Measurements from ENCODE around the gene PBRM1. TPM values are rescaled to one million over a fixed set of nuclear protein-coding genes. Genes with fewer than 3 reads are reported as not detected.

PBRM1 gene
- total and polyA plus RNA-seq, 3 experiments from 2014 or later = 78.6 to 83.6 (median 81.4) TPM

DNA sequence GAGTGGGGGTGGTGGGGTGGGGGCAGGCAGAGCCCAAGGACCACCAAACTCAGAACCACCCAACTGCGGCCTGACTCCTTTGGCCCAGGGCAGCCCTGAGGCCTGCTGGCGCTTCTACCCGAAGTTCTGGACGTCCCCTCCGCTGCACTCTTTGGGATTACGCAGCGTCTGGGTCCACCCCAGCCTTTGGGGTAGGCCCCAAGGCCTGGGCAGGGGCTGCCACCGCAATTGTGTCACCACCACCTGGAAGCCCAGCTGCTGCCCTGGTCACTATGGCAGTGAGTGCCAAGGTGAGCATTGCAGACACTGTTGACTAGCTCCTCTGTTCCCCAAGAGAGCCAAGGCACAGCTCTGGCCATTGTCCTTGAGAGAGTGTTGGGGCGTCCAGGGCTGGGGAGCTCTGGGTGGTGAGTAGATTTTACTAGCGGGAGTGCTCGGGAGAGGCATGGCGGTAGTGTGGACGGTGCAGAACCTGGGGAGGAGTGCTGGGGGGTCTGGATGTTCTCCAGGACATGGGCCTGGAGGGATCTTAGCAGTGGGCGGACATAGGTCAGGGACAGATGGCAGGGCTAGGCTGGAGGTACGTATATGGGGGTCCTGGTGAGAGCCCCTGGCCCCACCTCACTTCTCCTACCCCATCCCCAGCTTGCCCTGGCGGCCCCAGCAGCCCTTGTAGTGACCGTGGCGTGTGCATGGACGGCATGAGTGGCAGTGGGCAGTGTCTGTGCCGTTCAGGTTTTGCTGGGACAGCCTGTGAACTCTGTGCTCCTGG lies 164.8 kb downstream of the PBRM1 start:
- no peak for DNase-seq
- CTCF ChIA-PET = no interaction called here
- POLR2A ChIA-PET = no interaction called here

DNA sequence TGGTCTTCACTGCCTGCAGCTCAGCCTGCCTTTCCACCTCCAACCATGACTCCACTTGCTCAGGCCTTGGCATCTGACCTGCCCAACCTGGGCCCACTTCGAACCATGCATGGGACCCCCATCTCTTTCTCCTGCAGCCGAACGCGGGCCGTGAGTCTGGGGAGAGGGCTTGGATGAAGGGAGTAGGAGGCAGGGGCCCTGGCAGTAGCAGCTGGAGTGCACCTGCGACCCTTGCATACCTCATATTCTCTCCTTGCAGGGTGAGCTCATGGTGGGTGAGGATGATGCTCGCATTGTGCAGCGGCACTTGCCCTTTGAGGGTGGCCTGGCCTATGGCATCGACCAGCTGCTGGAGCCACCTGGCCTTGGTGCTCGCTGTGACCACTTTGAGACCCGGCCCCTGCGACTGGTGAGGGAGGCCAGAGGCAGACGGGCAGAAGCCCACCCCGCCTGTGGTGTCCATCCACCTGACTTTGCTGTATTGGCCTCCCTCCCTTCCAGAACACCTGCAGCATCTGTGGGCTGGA lies 165.5 kb downstream of the PBRM1 start:
- ChIA-PET POLR2A (no interaction called here), CTCF (no interaction called here)
- no peaks in the 10 kb centered on the region for H3K4me1 ChIP-seq (ENCODE audit: insufficient read depth, low read length)
- Mint-ChIP-seq H3K36me3 (no peaks in the 10 kb centered on the region), H3K4me3 (no peak overlapping the region), H3K27ac (peak overlapping the region in 1 of 8 donors; percentile 47), H3K9me3 (no peaks in the 10 kb centered on the region), H3K27me3 (no peaks in the 10 kb centered on the region), H3K4me1 (no peaks in the 10 kb centered on the region)
- H3K4me3 ChIP-seq (ENCODE audit: low read length) = no peak overlapping the region
- H3K27me3 ChIP-seq (ENCODE audit: insufficient read depth, low read length, poor library complexity, severe bottlenecking) = no peaks in the 10 kb centered on the region
- H3K27ac ChIP-seq (ENCODE audit: low read depth, low read length) = no peak overlapping the region
- no peak for DNase-seq
- H3K9me3 ChIP-seq (ENCODE audit: low read length) = no peaks in the 10 kb centered on the region
- H3K36me3 ChIP-seq (ENCODE audit: insufficient read depth, low read length) = no peaks in the 10 kb centered on the region

More for the DNA sequence above, 164.8 kb downstream of the PBRM1 start:
- H3K36me3 ChIP-seq (ENCODE audit: insufficient read depth, low read length) = no peaks in the 10 kb centered on the region
- H3K4me3 ChIP-seq (ENCODE audit: low read length) = no peak overlapping the region
- no peaks in the 10 kb centered on the region for H3K9me3 ChIP-seq (ENCODE audit: low read length)
- H3K4me1 Mint-ChIP-seq = no peaks in the 10 kb centered on the region
- no peaks in the 10 kb centered on the region for H3K27me3 ChIP-seq (ENCODE audit: insufficient read depth, low read length, poor library complexity, severe bottlenecking)
- H3K4me3 Mint-ChIP-seq = no peak overlapping the region
- H3K4me1 ChIP-seq (ENCODE audit: insufficient read depth, low read length) = no peaks in the 10 kb centered on the region
- H3K36me3 Mint-ChIP-seq = no peaks in the 10 kb centered on the region
- H3K9me3 Mint-ChIP-seq = no peaks in the 10 kb centered on the region
- H3K27ac Mint-ChIP-seq = no peak overlapping the region
- H3K27ac ChIP-seq (ENCODE audit: low read depth, low read length) = no peak overlapping the region
- H3K27me3 Mint-ChIP-seq = peaks cover 0 to under 1% of the 10 kb centered on the region in 2 donors

DNA sequence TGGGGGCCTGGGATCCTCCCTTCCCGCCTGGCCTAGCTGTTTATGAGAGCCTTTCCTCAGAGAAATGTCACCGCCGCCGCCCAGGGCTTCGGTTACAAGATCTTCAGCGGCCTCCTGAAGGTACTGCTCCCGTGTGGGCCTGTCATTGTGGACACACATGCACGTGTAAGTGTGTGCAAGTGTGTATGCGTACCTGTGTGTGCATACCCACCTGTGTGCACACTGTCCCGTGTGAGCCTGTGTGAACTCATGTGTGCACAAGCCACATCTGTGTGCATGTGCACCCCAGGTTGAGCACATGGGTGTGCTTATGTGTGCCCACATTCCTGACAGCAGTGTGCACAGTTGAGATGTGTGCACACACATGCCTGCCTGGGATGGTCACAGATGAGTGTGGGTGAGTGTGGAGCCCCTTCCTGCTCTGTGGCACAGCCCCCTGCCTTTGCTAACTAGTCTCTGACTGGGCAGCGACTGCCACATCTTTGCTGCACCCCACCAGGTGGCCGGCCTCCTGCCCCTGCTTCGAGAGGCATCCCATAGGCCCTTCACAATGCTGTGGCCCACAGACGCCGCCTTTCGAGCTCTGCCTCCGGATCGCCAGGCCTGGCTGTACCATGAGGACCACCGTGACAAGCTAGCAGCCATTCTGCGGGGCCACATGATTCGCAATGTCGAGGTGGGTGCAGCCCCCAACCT lies 166.1 kb downstream of the PBRM1 start:
- H3K4me3 Mint-ChIP-seq = no peak overlapping the region
- H3K9me3 Mint-ChIP-seq = no peaks in the 10 kb centered on the region
- Histone ChIP-seq H3K4me1 (ENCODE audit: insufficient read depth, low read length) (no peaks in the 10 kb centered on the region), H3K4me3 (ENCODE audit: low read length) (no peak overlapping the region), H3K27me3 (ENCODE audit: insufficient read depth, low read length, poor library complexity, severe bottlenecking) (no peaks in the 10 kb centered on the region), H3K9me3 (ENCODE audit: low read length) (no peaks in the 10 kb centered on the region), H3K36me3 (ENCODE audit: insufficient read depth, low read length) (no peaks in the 10 kb centered on the region), H3K27ac (ENCODE audit: low read depth, low read length) (no peak overlapping the region)
- H3K4me1 Mint-ChIP-seq = no peaks in the 10 kb centered on the region
- no peak for DNase-seq
- peak overlapping the region in 1 of 8 donors; percentile 47 for H3K27ac Mint-ChIP-seq
- H3K36me3 Mint-ChIP-seq = no peaks in the 10 kb centered on the region
- ChIA-PET CTCF (no interaction called here), POLR2A (no interaction called here)
- no peaks in the 10 kb centered on the region for H3K27me3 Mint-ChIP-seq

DNA sequence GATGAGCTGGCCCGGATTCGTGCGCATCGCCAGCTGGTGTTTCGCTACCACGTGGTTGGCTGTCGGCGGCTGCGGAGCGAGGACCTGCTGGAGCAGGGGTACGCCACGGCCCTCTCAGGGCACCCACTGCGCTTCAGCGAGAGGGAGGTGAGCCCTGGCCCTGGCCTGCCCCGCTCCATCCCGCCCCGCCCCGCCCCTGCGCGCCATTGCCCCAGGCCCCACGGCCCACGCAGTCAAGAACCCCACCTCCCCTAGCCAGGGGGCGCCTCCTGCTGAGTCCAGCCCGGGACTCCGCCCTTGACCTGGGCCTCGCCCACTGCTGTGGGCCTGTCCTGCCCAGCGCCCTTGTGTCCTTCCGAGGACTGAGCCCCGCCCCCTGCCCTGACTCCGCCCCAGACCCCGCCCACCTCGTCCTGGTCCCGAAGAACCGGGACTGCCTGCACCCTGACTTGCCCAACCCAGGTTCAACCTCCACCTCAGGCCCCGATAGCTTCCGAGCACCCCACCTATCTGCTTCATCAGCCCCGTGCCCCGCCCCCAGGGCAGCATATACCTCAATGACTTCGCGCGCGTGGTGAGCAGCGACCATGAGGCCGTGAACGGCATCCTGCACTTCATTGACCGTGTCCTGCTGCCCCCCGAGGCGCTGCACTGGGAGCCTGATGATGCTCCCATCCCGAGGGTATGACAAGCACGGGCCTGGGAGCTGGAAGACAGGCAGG lies 166.8 kb downstream of the PBRM1 start:
- Mint-ChIP-seq H3K27ac (peak overlapping the region in 1 of 8 donors; percentile 29), H3K36me3 (no peaks in the 10 kb centered on the region), H3K4me1 (no peaks in the 10 kb centered on the region), H3K4me3 (no peak overlapping the region), H3K9me3 (no peaks in the 10 kb centered on the region), H3K27me3 (no peaks in the 10 kb centered on the region)
- Histone ChIP-seq H3K4me1 (ENCODE audit: insufficient read depth, low read length) (no peaks in the 10 kb centered on the region), H3K9me3 (ENCODE audit: low read length) (no peaks in the 10 kb centered on the region), H3K4me3 (ENCODE audit: low read length) (no peak overlapping the region), H3K27me3 (ENCODE audit: insufficient read depth, low read length, poor library complexity, severe bottlenecking) (no peaks in the 10 kb centered on the region), H3K36me3 (ENCODE audit: insufficient read depth, low read length) (no peaks in the 10 kb centered on the region), H3K27ac (ENCODE audit: low read depth, low read length) (no peak overlapping the region)
- POLR2A ChIA-PET = no interaction called here
- CTCF ChIA-PET = no interaction called here
- no peak for DNase-seq

DNA sequence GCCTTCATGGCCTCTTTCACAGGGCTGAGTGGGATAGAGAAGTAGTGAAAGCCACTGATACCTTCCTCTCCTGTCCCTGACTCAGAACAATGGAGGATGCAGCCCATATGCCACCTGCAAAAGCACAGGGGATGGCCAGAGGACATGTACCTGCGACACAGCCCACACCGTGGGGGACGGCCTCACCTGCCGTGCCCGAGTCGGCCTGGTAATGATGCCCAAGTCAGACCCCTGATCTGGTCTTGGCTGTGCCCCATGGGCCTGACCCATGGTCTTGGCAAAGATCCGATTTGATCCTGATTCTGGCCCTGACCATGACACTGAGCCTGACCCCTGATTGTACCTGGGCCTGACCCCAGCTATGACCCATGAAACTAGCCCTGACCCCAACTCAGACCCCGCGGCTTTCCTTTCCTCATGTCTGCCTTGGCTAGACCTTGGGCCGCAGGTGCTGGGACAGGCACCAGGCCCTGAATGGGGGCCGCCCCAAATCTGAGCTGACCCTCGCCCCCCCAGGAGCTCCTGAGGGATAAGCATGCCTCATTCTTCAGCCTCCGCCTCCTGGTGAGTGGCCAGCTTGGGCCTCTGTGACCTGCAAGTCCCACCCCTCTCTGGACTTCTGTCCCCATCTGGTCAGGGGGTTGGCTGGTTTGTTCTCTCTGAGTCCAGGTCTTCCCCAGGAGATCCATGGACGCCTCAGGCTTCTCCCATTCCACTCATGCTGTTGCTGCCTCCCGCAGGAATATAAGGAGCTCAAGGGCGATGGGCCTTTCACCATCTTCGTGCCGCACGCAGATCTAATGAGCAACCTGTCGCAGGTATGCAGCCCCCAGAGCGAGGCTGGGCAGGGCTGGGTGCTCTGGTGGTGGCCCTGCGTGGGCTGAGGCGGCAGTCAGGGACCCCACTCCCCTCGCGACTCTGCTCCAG lies 167.7 kb downstream of the PBRM1 start:
- H3K4me3 Mint-ChIP-seq = no peak overlapping the region
- CTCF ChIA-PET = no interaction called here
- POLR2A ChIA-PET = no interaction called here
- H3K9me3 Mint-ChIP-seq = no peaks in the 10 kb centered on the region
- no peak overlapping the region for H3K27ac ChIP-seq (ENCODE audit: low read depth, low read length)
- H3K4me3 ChIP-seq (ENCODE audit: low read length) = no peak overlapping the region
- H3K36me3 ChIP-seq (ENCODE audit: insufficient read depth, low read length) = no peaks in the 10 kb centered on the region
- no peaks in the 10 kb centered on the region for H3K4me1 Mint-ChIP-seq
- H3K4me1 ChIP-seq (ENCODE audit: insufficient read depth, low read length) = no peaks in the 10 kb centered on the region
- no peaks in the 10 kb centered on the region for H3K36me3 Mint-ChIP-seq
- DNase-seq = no peak
- no peaks in the 10 kb centered on the region for H3K27me3 Mint-ChIP-seq
- no peaks in the 10 kb centered on the region for H3K27me3 ChIP-seq (ENCODE audit: insufficient read depth, low read length, poor library complexity, severe bottlenecking)
- peak overlapping the region in 1 of 8 donors; percentile 89 for H3K27ac Mint-ChIP-seq
- no peaks in the 10 kb centered on the region for H3K9me3 ChIP-seq (ENCODE audit: low read length)

DNA sequence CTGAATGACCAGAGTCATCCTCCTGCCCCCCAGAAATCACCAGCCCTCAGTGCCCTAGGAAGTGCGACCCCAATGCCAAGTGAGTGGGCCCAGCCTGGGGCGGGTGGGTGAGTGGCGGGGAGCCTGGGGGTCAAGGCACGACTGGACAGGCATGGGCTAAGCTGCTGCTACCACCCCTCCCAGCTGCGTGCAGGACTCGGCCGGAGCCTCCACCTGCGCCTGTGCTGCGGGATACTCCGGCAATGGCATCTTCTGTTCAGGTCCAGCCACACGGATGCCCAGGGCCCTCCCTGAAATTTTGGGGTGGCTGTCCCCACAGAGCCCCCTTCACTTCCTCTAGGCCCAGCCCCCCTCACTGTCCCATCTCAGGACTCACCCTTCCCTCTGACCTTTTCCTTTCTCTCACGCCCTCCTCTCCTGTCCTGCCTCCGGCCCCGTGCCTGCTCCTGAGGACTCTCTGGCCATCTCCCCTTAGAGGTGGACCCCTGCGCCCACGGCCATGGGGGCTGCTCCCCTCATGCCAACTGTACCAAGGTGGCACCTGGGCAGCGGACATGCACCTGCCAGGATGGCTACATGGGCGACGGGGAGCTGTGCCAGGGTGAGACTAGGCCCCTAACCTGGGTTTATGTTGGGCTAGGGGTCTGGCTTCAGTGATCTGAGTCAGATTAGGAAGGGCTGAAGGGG lies 169.1 kb downstream of the PBRM1 start:
- H3K4me3 Mint-ChIP-seq = no peak overlapping the region
- H3K27me3 Mint-ChIP-seq = no peaks in the 10 kb centered on the region
- Histone ChIP-seq H3K36me3 (ENCODE audit: insufficient read depth, low read length) (no peaks in the 10 kb centered on the region), H3K4me3 (ENCODE audit: low read length) (no peak overlapping the region), H3K4me1 (ENCODE audit: insufficient read depth, low read length) (no peaks in the 10 kb centered on the region), H3K27ac (ENCODE audit: low read depth, low read length) (no peak overlapping the region), H3K27me3 (ENCODE audit: insufficient read depth, low read length, poor library complexity, severe bottlenecking) (no peaks in the 10 kb centered on the region), H3K9me3 (ENCODE audit: low read length) (no peaks in the 10 kb centered on the region)
- no peak for DNase-seq
- H3K36me3 Mint-ChIP-seq = no peaks in the 10 kb centered on the region
- H3K9me3 Mint-ChIP-seq = no peaks in the 10 kb centered on the region
- CTCF ChIA-PET = no interaction called here
- peak overlapping the region in 1 of 8 donors; percentile 75 for H3K27ac Mint-ChIP-seq
- H3K4me1 Mint-ChIP-seq = no peaks in the 10 kb centered on the region
- POLR2A ChIA-PET = no interaction called here

DNA sequence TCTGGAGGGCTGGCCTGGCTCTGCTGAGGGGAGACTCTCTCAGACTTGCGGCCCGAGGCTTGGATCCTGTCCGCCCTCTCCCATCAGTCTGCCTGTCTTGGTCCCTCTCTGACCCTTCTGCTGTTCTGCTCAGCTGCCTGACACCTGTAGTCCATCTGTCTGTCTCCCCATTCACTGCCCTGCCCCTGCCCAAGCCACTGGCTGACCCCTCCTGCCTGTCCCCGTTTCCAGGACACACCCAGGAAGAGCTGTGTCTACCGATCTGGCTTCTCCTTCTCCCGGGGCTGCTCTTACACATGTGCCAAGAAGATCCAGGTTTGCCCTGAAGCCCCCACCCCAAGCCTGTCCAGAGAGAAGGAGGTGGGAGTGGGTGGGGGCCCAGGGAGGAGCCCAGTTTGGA lies 170.5 kb downstream of the PBRM1 start:
- CTCF ChIA-PET = no interaction called here

More for the DNA sequence above, 170.5 kb downstream of the PBRM1 start:
- Histone ChIP-seq H3K9me3 (ENCODE audit: low read length) (no peaks in the 10 kb centered on the region), H3K27ac (ENCODE audit: low read depth, low read length) (no peak overlapping the region), H3K27me3 (ENCODE audit: insufficient read depth, low read length, poor library complexity, severe bottlenecking) (no peaks in the 10 kb centered on the region), H3K36me3 (ENCODE audit: insufficient read depth, low read length) (no peaks in the 10 kb centered on the region), H3K4me1 (ENCODE audit: insufficient read depth, low read length) (no peaks in the 10 kb centered on the region), H3K4me3 (ENCODE audit: low read length) (no peak overlapping the region)
- Mint-ChIP-seq H3K27me3 (no peaks in the 10 kb centered on the region), H3K27ac (peak overlapping the region in 1 of 8 donors; percentile 73), H3K4me1 (no peaks in the 10 kb centered on the region), H3K9me3 (no peaks in the 10 kb centered on the region), H3K36me3 (no peaks in the 10 kb centered on the region), H3K4me3 (no peak overlapping the region)
- no peak for DNase-seq
- POLR2A ChIA-PET = no interaction called here

All from CD8-positive, alpha-beta memory T cell (primary cell).